PFSK-1 (cell line): Measurements from ENCODE around the gene DRGX.

Experiments used
- POLR2AphosphoS5 ChIP-seq: IDR thresholded peaks from 2 replicates; pipeline ENCODE4 v1.6.1; 2012; ENCODE audit warnings: low read depth, mild to moderate bottlenecking, control low read depth, low read length, moderate library complexity
- TAF1 ChIP-seq: IDR thresholded peaks from 2 replicates; pipeline ENCODE4 v1.6.1; 2012; ENCODE audit warnings: low read length, control low read depth, borderline replicate concordance; ENCODE audit not compliant: insufficient read depth

DNA sequence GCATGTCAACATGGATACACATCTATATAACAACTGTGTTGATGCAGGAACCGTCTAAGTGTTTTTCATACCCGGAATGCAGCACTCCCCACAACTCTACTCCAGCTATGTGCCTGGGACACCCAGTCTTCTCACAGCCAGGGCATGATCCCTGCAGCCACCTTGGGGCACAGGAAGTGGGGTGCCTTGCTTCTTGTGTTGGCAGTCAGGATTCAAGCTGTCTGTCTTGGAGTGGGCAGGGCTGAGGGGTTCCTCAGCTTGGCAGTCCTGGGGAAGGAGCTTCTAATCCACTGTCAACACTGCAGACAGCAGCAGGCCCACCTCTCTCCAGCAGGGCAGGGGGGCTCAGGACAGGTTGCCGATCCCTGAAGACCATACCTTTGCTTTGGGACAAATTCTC lies 41.3 kb downstream of the DRGX start:
- no peak for TF ChIP-seq TAF1
- no peak for TF ChIP-seq POLR2AphosphoS5
